Measurements from ENCODE around the gene BOLA1.

The BOLA1 gene

DNA sequence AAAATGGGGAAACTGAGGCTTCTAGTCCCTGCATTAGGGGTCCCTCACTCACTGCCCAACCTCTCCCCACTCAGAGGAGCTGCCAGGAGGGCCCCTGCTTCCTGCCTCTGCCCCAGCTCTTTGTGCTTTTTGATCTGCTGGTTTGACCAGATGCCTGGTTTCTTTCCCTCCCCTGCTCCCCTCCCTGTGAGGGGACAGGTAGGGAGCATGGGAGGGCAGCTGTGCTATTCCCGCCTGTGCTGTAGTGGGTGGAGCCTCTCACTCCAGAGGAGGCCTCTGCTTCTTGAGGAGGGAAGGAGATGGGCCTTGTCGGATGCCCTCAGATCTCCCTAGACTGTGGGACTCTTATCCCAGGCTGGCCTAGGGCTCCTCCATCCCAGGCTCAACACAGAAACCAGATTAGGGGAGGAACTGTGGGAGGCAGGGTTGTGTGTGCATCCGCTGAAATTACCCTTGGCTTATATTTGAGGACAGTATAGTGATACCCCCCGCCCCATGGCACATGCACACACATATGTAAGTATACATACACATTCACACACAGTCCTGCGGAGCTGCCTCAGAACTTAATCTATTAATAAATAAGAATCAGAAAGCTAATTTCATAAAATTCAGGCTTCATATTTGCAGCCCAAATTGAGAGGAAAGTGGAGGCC is 4.6 kb downstream of the BOLA1 start:
- no peak for TF ChIP-seq JUND (IDR thresholded peaks at IDR 0.05; ENCODE audit: low read depth)
- in situ Hi-C loops (cut with HindIII; ENCODE audit: low pct_unique_long_range_greater_than_20kb, low sequenced_read_pairs): no loop called here
- DNase-seq (ENCODE audit: low read depth in 1 of 2, low spot score in 1 of 2): no peak

DNA sequence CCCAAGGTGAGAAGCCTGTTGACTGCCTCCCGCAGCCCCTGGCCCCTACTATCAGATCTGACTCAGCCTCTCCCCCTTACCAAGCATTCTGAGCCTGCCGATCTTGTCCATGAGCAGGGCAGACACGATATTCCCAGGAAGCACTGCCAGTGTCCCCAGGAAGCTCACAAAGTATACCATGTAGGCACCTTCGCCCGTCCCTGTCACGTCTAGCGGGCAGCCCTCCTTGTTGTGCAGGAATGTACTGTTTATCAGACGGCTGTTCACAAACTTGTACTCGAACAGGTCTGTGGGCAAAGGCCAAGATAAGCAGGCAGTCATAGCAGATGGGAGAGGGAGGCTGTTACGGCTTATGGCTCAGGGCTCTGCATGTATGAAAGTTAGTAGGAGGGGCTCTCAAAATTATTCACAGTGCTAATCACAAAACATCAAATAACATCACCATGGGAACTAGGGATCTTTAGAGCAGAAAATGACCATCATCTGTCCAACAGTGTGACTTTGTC is 7.3 kb downstream of the BOLA1 start:
- no peak for TF ChIP-seq JUND (IDR thresholded peaks at IDR 0.05; ENCODE audit: low read depth)
- DNase-seq (ENCODE audit: low read depth in 1 of 2, low spot score in 1 of 2): no peak
- in situ Hi-C loops (cut with HindIII; ENCODE audit: low pct_unique_long_range_greater_than_20kb, low sequenced_read_pairs): no loop called here

- no peak for TF ChIP-seq JUND (IDR thresholded peaks at IDR 0.05; ENCODE audit: low read depth)
- in situ Hi-C loops (cut with HindIII; ENCODE audit: low pct_unique_long_range_greater_than_20kb, low sequenced_read_pairs): no loop called here
- no peak for DNase-seq (ENCODE audit: low read depth in 1 of 2, low spot score in 1 of 2)
These were observed 15.2 kb downstream of the BOLA1 start for GRCh38 chr1:149914545-149914944.

DNA sequence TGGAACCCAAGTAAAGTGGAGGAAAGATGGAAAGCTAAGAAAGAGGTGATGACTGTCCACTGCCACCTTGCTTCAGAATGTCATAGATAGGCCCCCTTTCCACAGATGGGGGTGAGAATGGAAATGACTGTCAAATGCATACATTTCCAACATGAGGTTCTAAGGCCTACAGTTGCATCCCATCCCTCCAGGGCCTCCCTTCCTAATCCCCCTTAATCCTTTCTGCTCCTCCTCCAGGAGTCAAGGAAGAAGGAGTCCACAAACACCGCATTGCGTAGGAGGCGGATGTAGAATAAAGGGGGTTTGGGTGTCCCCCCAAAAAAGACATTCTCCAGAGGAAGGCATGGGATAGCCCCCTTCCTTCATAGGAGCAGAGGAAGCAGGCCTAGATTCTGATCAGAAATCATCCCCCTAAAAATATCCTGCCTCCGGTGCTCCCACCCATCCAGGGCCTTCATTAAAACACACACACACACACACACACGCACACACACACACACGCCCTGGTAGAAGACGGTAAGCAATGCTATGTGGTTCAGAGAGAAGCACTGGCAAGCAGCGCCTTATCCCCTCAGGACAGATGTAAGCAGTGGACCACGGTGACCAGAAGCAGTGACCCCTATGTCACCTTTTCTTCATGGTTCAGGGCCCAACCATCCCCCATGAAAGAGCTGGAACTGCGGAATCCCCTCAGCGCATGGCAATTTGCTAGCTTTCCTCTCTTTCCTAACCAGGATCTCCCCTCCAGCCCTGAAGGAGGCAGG is 16.2 kb downstream of the BOLA1 start:
- TF ChIP-seq JUND (IDR thresholded peaks at IDR 0.05; ENCODE audit: low read depth): no peak
- in situ Hi-C loops (cut with HindIII; ENCODE audit: low pct_unique_long_range_greater_than_20kb, low sequenced_read_pairs): no loop called here
- DNase-seq (ENCODE audit: low read depth in 1 of 2, low spot score in 1 of 2): no peak

- no peak for DNase-seq (ENCODE audit: low read depth in 1 of 2, low spot score in 1 of 2)
- in situ Hi-C loops (cut with HindIII; ENCODE audit: low pct_unique_long_range_greater_than_20kb, low sequenced_read_pairs): no loop called here
- no peak for TF ChIP-seq JUND (IDR thresholded peaks at IDR 0.05; ENCODE audit: low read depth)
These were observed 17.0 kb downstream of the BOLA1 start for GRCh38 chr1:149916193-149916897.

DNA sequence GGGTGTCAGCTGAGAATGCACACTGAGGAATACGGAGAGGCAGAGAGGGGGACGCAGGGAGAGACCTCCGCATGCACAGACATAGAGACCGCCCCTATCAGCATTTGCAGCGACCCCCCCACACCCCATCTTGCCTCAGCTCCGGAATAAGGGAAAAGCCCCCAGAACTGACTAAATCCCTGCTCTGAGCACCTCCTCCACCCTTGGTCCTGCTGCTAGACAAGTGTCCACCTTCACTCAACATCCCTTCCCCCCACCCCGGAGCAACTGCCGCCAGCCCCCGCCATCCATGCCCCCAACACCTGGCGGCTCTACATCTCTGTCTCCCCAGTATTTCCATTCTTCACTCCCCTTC is 17.5 kb downstream of the BOLA1 start:
- in situ Hi-C loops (cut with HindIII; ENCODE audit: low pct_unique_long_range_greater_than_20kb, low sequenced_read_pairs): no loop called here
- no peak for DNase-seq (ENCODE audit: low read depth in 1 of 2, low spot score in 1 of 2)
- no peak for TF ChIP-seq JUND (IDR thresholded peaks at IDR 0.05; ENCODE audit: low read depth)

GRCh38 chr1:149917571-149918144 is 18.3 kb downstream of the BOLA1 start, which contains the start of gene SV2A:
Gene SV2A, minus strand, starts transcription at chr1:149917844. Its CDS starts 4,004 bp downstream, at chr1:149913840.
- in situ Hi-C loops (cut with HindIII; ENCODE audit: low pct_unique_long_range_greater_than_20kb, low sequenced_read_pairs): no loop called here
- no peak for DNase-seq (ENCODE audit: low read depth in 1 of 2, low spot score in 1 of 2)

DNA sequence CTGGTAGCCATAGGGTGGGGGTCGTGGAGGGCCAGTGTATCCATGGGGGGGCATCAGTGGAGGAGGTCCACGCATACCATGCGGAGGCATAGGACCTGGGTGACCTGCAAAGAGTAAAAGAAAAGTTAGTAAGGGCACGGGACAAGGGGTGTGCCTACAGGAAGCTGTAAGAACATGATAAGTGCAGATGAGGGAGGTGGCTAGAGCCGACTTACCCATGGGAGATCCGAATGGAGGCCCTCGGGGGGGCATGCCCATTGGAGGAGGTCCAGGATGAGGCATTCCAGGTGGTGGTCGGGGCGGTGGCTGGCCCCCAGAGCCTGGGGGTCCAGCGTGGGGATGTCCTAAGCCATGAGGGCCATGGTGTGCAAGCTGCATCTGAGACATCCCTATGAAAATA is 24.3 kb downstream of the BOLA1 start:
- DNase-seq (ENCODE audit: low read depth in 1 of 2, low spot score in 1 of 2): no peak
- in situ Hi-C loops (cut with HindIII; ENCODE audit: low pct_unique_long_range_greater_than_20kb, low sequenced_read_pairs): no loop called here
- TF ChIP-seq JUND (IDR thresholded peaks at IDR 0.05; ENCODE audit: low read depth): no peak

More at GRCh38 chr1:149917571-149918144, 18.3 kb downstream of the BOLA1 start, which contains the start of gene SV2A:
- no peak for TF ChIP-seq JUND (IDR thresholded peaks at IDR 0.05; ENCODE audit: low read depth)

- in situ Hi-C loops (cut with HindIII; ENCODE audit: low pct_unique_long_range_greater_than_20kb, low sequenced_read_pairs): no loop called here
- no peak for DNase-seq (ENCODE audit: low read depth in 1 of 2, low spot score in 1 of 2)
- TF ChIP-seq JUND (IDR thresholded peaks at IDR 0.05; ENCODE audit: low read depth): no peak
These were observed 26.0 kb downstream of the BOLA1 start for GRCh38 chr1:149925345-149925744.

DNA sequence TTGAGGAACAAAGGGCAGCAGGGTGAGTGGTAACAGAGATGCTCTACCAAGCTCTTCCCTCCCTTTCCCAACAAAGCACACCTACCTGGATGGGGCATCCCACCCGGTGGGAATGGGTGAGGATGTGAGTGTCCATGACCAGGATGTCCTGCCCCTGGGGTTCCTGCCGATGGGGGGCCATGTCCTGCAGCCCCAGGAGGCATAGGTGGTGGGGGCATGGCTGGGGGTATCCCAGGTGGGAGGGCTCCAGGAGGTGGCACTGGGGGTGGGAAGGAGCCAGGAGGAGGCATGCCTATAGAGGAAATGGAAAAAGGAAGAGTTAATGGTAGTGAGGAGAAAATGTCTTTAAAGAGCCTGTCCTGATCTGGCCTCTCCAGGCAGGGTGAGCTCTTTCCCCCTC is 26.4 kb downstream of the BOLA1 start:
- no peak for DNase-seq (ENCODE audit: low read depth in 1 of 2, low spot score in 1 of 2)
- in situ Hi-C loops (cut with HindIII; ENCODE audit: low pct_unique_long_range_greater_than_20kb, low sequenced_read_pairs): no loop called here
- no peak for TF ChIP-seq JUND (IDR thresholded peaks at IDR 0.05; ENCODE audit: low read depth)

GRCh38 chr1:149926296-149926695 is 26.9 kb downstream of the BOLA1 start:
- TF ChIP-seq JUND (IDR thresholded peaks at IDR 0.05; ENCODE audit: low read depth): no peak
- in situ Hi-C loops (cut with HindIII; ENCODE audit: low pct_unique_long_range_greater_than_20kb, low sequenced_read_pairs): no loop called here
- no peak for DNase-seq (ENCODE audit: low read depth in 1 of 2, low spot score in 1 of 2)

- no peak for TF ChIP-seq JUND (IDR thresholded peaks at IDR 0.05; ENCODE audit: low read depth)
- in situ Hi-C loops (cut with HindIII; ENCODE audit: low pct_unique_long_range_greater_than_20kb, low sequenced_read_pairs): no loop called here
- DNase-seq (ENCODE audit: low read depth in 1 of 2, low spot score in 1 of 2): no peak
These were observed 27.7 kb downstream of the BOLA1 start for GRCh38 chr1:149927056-149927562.

Data from T47D (cell line).